GM20000 (cell line): ENCODE results near the gene CFAP100.

ENCODE experiments used
- DNase-seq: peaks from one replicate; pipeline ENCODE4 v3.0.0; 2012; ENCODE audit warnings: low spot score
- CTCF ChIP-seq: IDR thresholded peaks from 2 replicates; pipeline ENCODE4 v1.5.1; 2012; ENCODE audit warnings: mild to moderate bottlenecking, control low read depth; ENCODE audit errors: extremely low read depth, missing control alignments

The CFAP100 gene

DNA sequence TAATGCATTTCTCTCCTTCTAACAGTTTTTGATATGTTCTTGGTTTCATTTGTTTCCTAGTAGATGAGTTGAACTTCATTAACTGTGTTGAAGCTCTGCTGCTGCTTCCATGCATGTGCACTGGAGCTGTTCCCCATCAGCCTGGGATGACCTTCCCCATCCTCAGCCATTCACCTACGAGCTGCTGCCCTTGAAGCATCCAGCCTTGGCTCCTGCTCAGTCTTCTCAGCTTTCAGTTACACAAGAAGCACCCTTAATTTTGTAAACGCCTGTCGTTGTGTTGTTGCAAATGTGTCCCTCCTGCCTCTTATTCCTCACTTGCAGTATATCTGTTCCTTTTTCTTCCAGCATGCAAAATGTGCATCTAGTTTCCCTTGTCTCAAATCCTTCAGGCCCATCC is 89.4 kb downstream of the CFAP100 start:
- TF ChIP-seq CTCF, result no peak
- no peak for DNase-seq

DNA sequence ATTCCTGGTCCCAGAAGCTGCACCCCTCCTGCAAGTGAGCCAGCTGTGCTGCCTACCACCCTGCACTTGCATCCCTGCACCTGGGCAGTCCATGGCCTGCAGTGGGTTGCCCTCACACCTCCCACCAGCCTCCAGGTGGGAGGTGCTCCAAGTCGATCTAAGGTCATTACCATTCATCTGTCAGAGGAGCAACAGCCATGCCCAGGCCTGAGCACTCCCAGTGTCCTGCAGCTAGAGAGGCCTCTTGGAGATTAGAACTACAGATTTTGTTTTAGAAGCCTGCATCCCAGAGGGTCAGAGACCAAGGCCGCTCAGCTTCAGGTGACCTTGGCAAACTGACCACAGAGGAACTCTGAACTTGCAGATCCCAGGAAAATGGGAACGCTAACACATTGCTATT is 90.0 kb downstream of the CFAP100 start:
- no peak for TF ChIP-seq CTCF
- no peak for DNase-seq

- DNase-seq, result no peak
Observed at GRCh38 chr3:126485176-126485897, 90.6 kb downstream of the CFAP100 start.

DNA sequence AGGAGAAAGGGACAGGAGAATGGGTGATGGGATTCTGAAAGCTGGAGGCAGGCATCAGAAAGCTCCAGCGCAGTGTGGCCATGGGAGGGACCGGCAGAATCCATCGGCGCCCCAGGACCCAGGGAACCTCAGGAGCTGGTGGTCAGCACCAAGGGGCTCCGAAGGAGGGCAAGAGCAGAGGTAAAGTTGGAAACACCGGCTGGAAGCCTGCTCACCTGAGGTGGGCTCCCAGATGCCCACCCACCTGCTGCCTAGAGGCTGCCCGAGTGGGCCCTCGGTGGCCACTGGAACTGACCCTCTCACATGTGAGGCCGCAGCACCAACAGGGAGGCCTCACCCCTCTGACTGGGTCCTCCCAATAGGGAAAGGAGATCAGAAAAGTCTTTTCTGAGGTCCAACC is 91.2 kb downstream of the CFAP100 start:
- no peak for TF ChIP-seq CTCF
- DNase-seq, result no peak

More at GRCh38 chr3:126485176-126485897, 90.6 kb downstream of the CFAP100 start:
- TF ChIP-seq CTCF, result no peak
